Gastroesophageal sphincter (tissue), 4 donors: ENCODE measurements around the gene SARS1. TPM values are rescaled to one million over a fixed set of nuclear protein-coding genes. Genes with fewer than 3 reads are reported as not detected.

Source experiments
- ATAC-seq: fragments of 150-250 bp; one replicate; pipeline ENCODE4 v1.9.1; 2016; ENCODE audit warnings: mild to moderate bottlenecking, moderate library complexity
- H3K27ac ChIP-seq, 4 donors: fragments of 200-600 bp; sonication (generic) in 3 of 4; 1 replicate in 3 of 4; 2 replicates in 1 of 4; pipeline ENCODE4 v1.5.1; 2016 to 2019
- H3K27me3 ChIP-seq: fragments of 200-600 bp; sonication (generic); one replicate; pipeline ENCODE4 v1.5.1; 2019
- H3K36me3 ChIP-seq, 2 donors: fragments of 200-600 bp; sonication (generic); one replicate each; pipeline ENCODE4 v1.5.1; 2019; ENCODE audit warnings: control low read depth in 1 of 2
- H3K4me1 ChIP-seq, 3 donors: fragments of 200-600 bp; sonication (generic); 1 replicate in 2 of 3; 2 replicates in 1 of 3; pipeline ENCODE4 v1.5.1; 2016 to 2019; ENCODE audit warnings: control low read depth in 2 of 3
- H3K4me3 ChIP-seq, 2 donors: fragments of 200-600 bp; sonication (generic); one replicate each; pipeline ENCODE4 v1.5.1; 2019; ENCODE audit warnings: mild to moderate bottlenecking in 1 of 2, moderate library complexity in 1 of 2
- H3K9me3 ChIP-seq, 3 donors: fragments of 200-600 bp; sonication (generic); one replicate each; pipeline ENCODE4 v1.5.1; 2017 to 2019; ENCODE audit warnings: control low read depth in 2 of 3
- EP300 ChIP-seq: sonication (generic); formaldehyde crosslinking; IDR thresholded peaks from one replicate; pipeline ENCODE4 v1.6.1; 2017; ENCODE audit warnings: antibody characterized with exemption, mild to moderate bottlenecking
- POLR2A ChIP-seq, 2 donors: fragments of 450-650 bp; IDR thresholded peaks; one replicate each; pipeline ENCODE4 v1.6.1; 2017; ENCODE audit warnings: antibody characterized with exemption in 2 of 2, mild to moderate bottlenecking in 2 of 2, moderate library complexity in 1 of 2
- POLR2AphosphoS5 ChIP-seq: sonication (generic); formaldehyde crosslinking; IDR thresholded peaks from one replicate; pipeline ENCODE4 v1.6.1; 2017; ENCODE audit warnings: antibody characterized with exemption
- WGBS, 2 donors: methylation state at CpG; one replicate each; pipeline ENCODE4 v1.1.5; 2018; ENCODE audit warnings: low coverage in 1 of 2; 5-methylcytosine and 5-hydroxymethylcytosine counted together
- total RNA-seq, 4 donors: library from RNA; depleted of rRNA; stranded (reverse); fragments of >200 nt; gene quantifications; one replicate each; pipeline ENCODE4 v1.1.0, GENCODE V29; 2016
- TF ChIP-seq, protein P1 (sequence below), 4 experiments: fragments of 200-600 bp in 2 of 4; fragments of 450-650 bp in 2 of 4; sonication (generic) in 1 of 4; IDR thresholded peaks; one replicate each; pipeline ENCODE4 v1.5.1; 2017 to 2019; ENCODE audit warnings: antibody characterized with exemption in 4 of 4, mild to moderate bottlenecking in 2 of 4, moderate library complexity in 2 of 4

The SARS1 gene
- total RNA-seq, 4 donors from 2014 or later, result 154 to 187 (median 158) TPM

- Histone ChIP-seq H3K4me3 (no peak overlapping the region), H3K27ac (peak overlapping the region in 1 of 4 donors; percentile 89), H3K9me3 (no peaks in the 10 kb centered on the region), H3K27me3 (no peaks in the 10 kb centered on the region), H3K36me3 (peaks cover 0 to 27% of the 10 kb centered on the region in 2 donors), H3K4me1 (peaks cover 0 to 45% (median 25%) of the 10 kb centered on the region in 3 donors)
- TF ChIP-seq POLR2AphosphoS5 (no peak), EP300 (no peak), POLR2A (IDR thresholded peaks at IDR 0.05) (no peak)
- TF ChIP-seq, protein P1, sequence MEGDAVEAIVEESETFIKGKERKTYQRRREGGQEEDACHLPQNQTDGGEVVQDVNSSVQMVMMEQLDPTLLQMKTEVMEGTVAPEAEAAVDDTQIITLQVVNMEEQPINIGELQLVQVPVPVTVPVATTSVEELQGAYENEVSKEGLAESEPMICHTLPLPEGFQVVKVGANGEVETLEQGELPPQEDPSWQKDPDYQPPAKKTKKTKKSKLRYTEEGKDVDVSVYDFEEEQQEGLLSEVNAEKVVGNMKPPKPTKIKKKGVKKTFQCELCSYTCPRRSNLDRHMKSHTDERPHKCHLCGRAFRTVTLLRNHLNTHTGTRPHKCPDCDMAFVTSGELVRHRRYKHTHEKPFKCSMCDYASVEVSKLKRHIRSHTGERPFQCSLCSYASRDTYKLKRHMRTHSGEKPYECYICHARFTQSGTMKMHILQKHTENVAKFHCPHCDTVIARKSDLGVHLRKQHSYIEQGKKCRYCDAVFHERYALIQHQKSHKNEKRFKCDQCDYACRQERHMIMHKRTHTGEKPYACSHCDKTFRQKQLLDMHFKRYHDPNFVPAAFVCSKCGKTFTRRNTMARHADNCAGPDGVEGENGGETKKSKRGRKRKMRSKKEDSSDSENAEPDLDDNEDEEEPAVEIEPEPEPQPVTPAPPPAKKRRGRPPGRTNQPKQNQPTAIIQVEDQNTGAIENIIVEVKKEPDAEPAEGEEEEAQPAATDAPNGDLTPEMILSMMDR (IDR thresholded peaks at IDR 0.05), result no peak
- ATAC-seq, result no peak
- 82 to 90% methylated on average over 2 to 6 of the region's 7 CpGs for WGBS, 2 donors
These were observed 42.4 kb downstream of the SARS1 start for GRCh38 chr1:109256085-109256484.

DNA sequence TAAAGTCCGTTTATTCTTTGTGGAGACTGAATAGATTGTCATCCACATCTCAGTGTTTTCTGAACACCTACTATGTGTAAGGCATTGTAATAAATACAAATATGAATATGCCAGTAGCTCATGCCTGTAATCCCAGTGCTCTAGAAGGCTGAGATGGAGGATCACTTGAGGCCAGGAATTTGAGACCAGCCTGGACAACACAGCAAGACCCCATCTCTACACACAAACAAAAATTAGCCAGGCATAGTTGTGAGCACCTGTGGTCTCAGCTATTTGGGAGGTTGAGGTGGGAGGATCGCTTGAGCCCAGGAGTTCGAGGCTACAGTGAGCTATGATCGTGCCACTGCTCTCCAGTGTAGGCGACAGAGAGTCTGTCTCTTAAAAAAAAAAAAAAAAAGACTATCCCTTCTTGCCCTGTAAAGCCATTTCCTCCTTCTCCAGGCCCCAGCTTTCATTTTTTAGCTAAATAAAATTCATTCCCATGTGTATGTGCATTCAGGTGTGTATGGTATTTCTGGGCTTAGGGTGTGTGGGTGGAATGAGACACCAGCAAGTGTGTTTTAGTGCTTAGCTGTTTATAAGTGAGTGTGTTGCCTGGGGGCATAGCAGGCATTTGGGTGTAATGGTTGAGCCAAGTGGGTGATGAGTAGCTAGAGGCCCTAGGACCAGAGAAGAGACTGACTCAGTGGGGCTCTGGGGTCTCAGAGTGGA is 43.4 kb downstream of the SARS1 start:
- 67 to 91% methylated on average over 1 to 5 of the region's 5 CpGs for whole genome bisulfite sequencing, 2 donors
- Histone ChIP-seq H3K9me3 (no peaks in the 10 kb centered on the region), H3K36me3 (peaks cover 0 to 38% of the 10 kb centered on the region in 2 donors), H3K4me3 (no peak overlapping the region), H3K4me1 (peaks cover 0 to 43% (median 25%) of the 10 kb centered on the region in 3 donors), H3K27me3 (no peaks in the 10 kb centered on the region), H3K27ac (no peak overlapping the region)
- TF ChIP-seq, protein P1 (IDR thresholded peaks at IDR 0.05), result no peak
- TF ChIP-seq POLR2AphosphoS5, result no peak
- no peak for ATAC-seq

- TF ChIP-seq EP300 (no peak), POLR2AphosphoS5 (no peak), POLR2A (IDR thresholded peaks at IDR 0.05) (no peak)
- TF ChIP-seq, protein P1 (IDR thresholded peaks at IDR 0.05), result no peak
- WGBS, 2 donors, result 56 to 84% methylated on average over 4 of the region's 15 CpGs
- no peak overlapping the region for H3K4me3 ChIP-seq
These were observed 44.1 kb downstream of the SARS1 start for GRCh38 chr1:109257682-109258421.

DNA sequence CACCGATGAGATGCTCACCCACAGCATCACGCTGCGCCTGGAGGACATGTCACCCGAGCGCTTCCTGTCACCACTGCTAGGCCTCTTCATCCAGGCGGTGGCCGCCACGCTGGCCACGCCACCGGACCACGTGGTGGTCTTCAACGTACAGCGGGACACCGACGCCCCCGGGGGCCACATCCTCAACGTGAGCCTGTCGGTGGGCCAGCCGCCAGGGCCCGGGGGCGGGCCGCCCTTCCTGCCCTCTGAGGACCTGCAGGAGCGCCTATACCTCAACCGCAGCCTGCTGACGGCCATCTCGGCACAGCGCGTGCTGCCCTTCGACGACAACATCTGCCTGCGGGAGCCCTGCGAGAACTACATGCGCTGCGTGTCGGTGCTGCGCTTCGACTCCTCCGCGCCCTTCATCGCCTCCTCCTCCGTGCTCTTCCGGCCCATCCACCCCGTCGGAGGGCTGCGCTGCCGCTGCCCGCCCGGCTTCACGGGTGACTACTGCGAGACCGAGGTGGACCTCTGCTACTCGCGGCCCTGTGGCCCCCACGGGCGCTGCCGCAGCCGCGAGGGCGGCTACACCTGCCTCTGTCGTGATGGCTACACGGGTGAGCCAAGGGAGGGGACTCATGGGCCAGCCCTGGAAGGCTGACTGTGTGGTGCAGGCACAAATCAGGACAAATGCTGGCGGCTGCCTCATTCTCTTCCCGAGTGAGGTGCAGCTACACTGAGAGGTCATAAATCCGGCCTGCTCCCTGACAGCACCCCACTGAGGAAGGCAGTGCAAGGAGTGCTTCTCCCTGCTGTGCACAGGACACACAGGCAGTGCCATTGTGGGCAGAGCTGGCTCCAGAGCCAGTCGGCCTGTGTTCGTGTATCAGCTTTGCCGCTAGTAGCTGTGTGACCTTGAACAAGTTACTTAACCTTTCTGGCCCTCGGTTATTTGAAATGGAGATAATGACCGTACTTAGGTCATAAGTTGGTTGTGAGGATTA is 45.1 kb downstream of the SARS1 start:
- no peak for ATAC-seq
- WGBS, 2 donors, result 58 to 76% methylated on average over 2 to 6 of the region's 69 CpGs

More at GRCh38 chr1:109257682-109258421, 44.1 kb downstream of the SARS1 start:
- Histone ChIP-seq H3K4me1 (peaks cover 0 to 37% (median 25%) of the 10 kb centered on the region in 3 donors), H3K9me3 (no peaks in the 10 kb centered on the region), H3K36me3 (peaks cover 0 to 43% of the 10 kb centered on the region in 2 donors), H3K27ac (no peak overlapping the region), H3K27me3 (no peaks in the 10 kb centered on the region)
- no peak for ATAC-seq

More for the DNA sequence above, 45.1 kb downstream of the SARS1 start:
- no peak overlapping the region for H3K4me3 ChIP-seq
- H3K27ac ChIP-seq, result no peak overlapping the region
- H3K27me3 ChIP-seq, result no peaks in the 10 kb centered on the region
- H3K36me3 ChIP-seq, result peaks cover 0 to 43% of the 10 kb centered on the region in 2 donors
- TF ChIP-seq EP300 (no peak), POLR2A (IDR thresholded peaks at IDR 0.05) (no peak), POLR2AphosphoS5 (no peak)
- TF ChIP-seq, protein P1 (IDR thresholded peaks at IDR 0.05), result no peak
- H3K9me3 ChIP-seq, result no peaks in the 10 kb centered on the region
- H3K4me1 ChIP-seq, result peaks cover 0 to 37% (median 17%) of the 10 kb centered on the region in 3 donors
